ENCODE measurements around the gene C4BPA.

DNA sequence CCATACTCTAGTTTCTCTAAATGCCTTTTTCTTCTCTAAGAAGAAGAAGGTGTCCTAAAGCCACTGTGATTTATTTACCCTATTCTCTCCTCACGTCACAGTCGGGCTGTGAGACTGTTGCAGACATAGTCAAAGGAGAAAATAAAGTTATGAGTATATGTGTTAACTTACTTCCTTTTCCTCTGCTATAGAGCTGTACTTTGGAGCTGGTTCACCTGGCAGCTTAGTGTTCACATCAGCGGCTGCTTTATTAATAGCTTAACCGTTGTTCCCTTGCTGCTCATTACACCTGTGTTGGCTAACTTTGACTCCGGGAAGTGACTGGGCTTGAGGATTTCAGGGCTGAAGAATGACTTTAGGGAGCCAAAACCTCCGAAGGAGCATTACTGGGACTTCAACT lies 47.4 kb upstream of the C4BPA start:
- TF ChIP-seq, protein P1, sequence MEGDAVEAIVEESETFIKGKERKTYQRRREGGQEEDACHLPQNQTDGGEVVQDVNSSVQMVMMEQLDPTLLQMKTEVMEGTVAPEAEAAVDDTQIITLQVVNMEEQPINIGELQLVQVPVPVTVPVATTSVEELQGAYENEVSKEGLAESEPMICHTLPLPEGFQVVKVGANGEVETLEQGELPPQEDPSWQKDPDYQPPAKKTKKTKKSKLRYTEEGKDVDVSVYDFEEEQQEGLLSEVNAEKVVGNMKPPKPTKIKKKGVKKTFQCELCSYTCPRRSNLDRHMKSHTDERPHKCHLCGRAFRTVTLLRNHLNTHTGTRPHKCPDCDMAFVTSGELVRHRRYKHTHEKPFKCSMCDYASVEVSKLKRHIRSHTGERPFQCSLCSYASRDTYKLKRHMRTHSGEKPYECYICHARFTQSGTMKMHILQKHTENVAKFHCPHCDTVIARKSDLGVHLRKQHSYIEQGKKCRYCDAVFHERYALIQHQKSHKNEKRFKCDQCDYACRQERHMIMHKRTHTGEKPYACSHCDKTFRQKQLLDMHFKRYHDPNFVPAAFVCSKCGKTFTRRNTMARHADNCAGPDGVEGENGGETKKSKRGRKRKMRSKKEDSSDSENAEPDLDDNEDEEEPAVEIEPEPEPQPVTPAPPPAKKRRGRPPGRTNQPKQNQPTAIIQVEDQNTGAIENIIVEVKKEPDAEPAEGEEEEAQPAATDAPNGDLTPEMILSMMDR (IDR thresholded peaks at IDR 0.05; ENCODE audit: low read depth, low read length, missing input control): no peak
- TF ChIP-seq, protein P2, sequence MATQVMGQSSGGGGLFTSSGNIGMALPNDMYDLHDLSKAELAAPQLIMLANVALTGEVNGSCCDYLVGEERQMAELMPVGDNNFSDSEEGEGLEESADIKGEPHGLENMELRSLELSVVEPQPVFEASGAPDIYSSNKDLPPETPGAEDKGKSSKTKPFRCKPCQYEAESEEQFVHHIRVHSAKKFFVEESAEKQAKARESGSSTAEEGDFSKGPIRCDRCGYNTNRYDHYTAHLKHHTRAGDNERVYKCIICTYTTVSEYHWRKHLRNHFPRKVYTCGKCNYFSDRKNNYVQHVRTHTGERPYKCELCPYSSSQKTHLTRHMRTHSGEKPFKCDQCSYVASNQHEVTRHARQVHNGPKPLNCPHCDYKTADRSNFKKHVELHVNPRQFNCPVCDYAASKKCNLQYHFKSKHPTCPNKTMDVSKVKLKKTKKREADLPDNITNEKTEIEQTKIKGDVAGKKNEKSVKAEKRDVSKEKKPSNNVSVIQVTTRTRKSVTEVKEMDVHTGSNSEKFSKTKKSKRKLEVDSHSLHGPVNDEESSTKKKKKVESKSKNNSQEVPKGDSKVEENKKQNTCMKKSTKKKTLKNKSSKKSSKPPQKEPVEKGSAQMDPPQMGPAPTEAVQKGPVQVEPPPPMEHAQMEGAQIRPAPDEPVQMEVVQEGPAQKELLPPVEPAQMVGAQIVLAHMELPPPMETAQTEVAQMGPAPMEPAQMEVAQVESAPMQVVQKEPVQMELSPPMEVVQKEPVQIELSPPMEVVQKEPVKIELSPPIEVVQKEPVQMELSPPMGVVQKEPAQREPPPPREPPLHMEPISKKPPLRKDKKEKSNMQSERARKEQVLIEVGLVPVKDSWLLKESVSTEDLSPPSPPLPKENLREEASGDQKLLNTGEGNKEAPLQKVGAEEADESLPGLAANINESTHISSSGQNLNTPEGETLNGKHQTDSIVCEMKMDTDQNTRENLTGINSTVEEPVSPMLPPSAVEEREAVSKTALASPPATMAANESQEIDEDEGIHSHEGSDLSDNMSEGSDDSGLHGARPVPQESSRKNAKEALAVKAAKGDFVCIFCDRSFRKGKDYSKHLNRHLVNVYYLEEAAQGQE (IDR thresholded peaks at IDR 0.05): no peak
- TF ChIP-seq SP1 (IDR thresholded peaks at IDR 0.05) (peak; percentile 41), NR2F2 (IDR thresholded peaks at IDR 0.05) (no peak), RAD21 (IDR thresholded peaks at IDR 0.05) (no peak), GABPA (IDR thresholded peaks at IDR 0.05 in 1 of 2, conservative IDR thresholded peaks at IDR 0.05 in 1 of 2) (no peak), ATF3 (IDR thresholded peaks at IDR 0.05) (no peak)
- TF ChIP-seq, protein P3, sequence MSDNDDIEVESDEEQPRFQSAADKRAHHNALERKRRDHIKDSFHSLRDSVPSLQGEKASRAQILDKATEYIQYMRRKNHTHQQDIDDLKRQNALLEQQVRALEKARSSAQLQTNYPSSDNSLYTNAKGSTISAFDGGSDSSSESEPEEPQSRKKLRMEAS (IDR thresholded peaks at IDR 0.05): no peak

Measured in liver (tissue), 3 donors.